ENCODE results near the gene KLHL22.

GRCh38 chr22:20516399-20516798, 20.8 kb upstream of the KLHL22 start:
- TF ChIP-seq CTCF (conservative IDR thresholded peaks at IDR 0.05; ENCODE audit: low read depth, low read length) (no peak), EZH2 (IDR thresholded peaks at IDR 0.05; ENCODE audit: low read length, unreplicated experiment) (no peak)

Data from PC-3 (cell line).